PC-3 (cell line): ENCODE measurements around the gene MTF1.

Experiments
- EZH2 ChIP-seq: fragments of 300-600 bp; sonication (generic); IDR thresholded peaks from one replicate; pipeline ENCODE4 v1.6.1; 2017; ENCODE audit warnings: antibody characterized with exemption, mild to moderate bottlenecking, low read length; ENCODE audit not compliant: unreplicated experiment
- EZH2phosphoT487 ChIP-seq: fragments of 300-600 bp; sonication (generic); IDR thresholded peaks from 2 replicates; pipeline ENCODE4 v1.6.1; 2018; ENCODE audit warnings: mild to moderate bottlenecking, antibody characterized with exemption, low read length, borderline replicate concordance
- TF ChIP-seq, protein P1 (sequence below): fragments of 300-600 bp; sonication (generic); conservative IDR thresholded peaks from 2 replicates; pipeline ENCODE4 v1.5.1; 2017; ENCODE audit warnings: antibody characterized with exemption, low read depth, mild to moderate bottlenecking, low read length

DNA sequence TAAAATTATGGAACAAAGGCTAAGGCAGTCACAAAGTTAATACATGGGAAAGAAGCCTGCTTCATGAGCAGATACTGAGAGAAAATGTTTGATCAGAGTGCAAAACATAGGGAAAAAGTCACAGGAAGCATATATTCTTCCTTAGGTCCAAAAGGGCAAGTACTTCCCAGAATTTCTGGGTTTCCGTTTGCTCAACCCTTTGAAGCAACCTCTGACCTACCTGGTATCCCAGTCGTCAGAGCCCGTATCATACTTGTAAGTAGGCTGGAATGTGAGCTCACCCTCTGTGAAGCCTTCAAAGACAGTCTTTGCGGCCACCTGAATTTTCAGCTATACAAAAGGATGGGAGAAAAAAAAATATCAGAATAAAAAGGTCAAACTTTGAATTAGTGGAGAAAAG, 20.5 kb upstream of the MTF1 start:
- TF ChIP-seq EZH2 (no peak), EZH2phosphoT487 (no peak)
- TF ChIP-seq, protein P1, sequence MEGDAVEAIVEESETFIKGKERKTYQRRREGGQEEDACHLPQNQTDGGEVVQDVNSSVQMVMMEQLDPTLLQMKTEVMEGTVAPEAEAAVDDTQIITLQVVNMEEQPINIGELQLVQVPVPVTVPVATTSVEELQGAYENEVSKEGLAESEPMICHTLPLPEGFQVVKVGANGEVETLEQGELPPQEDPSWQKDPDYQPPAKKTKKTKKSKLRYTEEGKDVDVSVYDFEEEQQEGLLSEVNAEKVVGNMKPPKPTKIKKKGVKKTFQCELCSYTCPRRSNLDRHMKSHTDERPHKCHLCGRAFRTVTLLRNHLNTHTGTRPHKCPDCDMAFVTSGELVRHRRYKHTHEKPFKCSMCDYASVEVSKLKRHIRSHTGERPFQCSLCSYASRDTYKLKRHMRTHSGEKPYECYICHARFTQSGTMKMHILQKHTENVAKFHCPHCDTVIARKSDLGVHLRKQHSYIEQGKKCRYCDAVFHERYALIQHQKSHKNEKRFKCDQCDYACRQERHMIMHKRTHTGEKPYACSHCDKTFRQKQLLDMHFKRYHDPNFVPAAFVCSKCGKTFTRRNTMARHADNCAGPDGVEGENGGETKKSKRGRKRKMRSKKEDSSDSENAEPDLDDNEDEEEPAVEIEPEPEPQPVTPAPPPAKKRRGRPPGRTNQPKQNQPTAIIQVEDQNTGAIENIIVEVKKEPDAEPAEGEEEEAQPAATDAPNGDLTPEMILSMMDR: no peak
